GM18517 (cell line): ENCODE results near the gene ARHGEF26.

Source experiments
- ATAC-seq: cut with Tn5 transposase; IDR thresholded peaks from one replicate; pipeline ENCODE4 v1.9.1; 2021; ENCODE audit warnings: mild to moderate bottlenecking, moderate library complexity; ENCODE audit not compliant: unreplicated experiment

Gene ARHGEF26

DNA sequence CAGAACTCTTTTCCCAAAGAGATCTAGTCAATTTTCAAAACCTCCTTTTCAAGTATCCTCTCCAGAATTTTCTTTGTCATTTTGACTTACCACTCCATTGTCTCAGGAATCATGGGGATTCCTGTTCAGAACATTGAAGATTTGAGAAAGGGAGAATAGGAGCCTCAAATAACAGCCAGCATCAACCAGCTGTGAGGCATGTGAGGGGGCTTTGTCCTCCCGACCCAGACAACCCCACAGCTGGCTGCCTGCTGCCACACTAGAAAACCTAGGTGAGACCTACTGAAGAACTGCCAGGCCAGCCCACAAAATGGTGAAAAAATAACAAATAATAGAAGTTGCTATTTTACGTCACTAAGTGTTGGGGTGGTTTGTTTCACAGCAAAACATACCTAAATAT is 5.9 kb upstream of the ARHGEF26 start:
- ATAC-seq = no peak

DNA sequence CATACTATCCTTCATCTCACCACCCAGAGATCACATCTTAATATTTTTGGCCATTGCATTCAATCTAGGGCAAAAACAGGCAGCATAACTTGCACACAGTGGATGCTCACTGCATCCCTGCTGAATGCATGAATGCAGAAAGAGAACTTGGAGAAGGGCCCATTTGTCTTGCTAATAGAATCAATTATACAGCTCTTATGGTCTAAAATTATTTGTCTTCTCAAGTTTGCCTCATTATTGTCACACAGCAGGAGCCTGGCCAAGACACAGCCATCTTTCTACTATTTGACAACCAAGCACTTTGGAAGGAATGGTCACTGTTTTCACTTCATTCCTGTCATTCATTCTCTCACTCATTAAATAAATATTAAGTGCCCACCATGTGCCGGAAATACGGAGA is 1.2 kb upstream of the ARHGEF26 start:
- ATAC-seq = no peak

DNA sequence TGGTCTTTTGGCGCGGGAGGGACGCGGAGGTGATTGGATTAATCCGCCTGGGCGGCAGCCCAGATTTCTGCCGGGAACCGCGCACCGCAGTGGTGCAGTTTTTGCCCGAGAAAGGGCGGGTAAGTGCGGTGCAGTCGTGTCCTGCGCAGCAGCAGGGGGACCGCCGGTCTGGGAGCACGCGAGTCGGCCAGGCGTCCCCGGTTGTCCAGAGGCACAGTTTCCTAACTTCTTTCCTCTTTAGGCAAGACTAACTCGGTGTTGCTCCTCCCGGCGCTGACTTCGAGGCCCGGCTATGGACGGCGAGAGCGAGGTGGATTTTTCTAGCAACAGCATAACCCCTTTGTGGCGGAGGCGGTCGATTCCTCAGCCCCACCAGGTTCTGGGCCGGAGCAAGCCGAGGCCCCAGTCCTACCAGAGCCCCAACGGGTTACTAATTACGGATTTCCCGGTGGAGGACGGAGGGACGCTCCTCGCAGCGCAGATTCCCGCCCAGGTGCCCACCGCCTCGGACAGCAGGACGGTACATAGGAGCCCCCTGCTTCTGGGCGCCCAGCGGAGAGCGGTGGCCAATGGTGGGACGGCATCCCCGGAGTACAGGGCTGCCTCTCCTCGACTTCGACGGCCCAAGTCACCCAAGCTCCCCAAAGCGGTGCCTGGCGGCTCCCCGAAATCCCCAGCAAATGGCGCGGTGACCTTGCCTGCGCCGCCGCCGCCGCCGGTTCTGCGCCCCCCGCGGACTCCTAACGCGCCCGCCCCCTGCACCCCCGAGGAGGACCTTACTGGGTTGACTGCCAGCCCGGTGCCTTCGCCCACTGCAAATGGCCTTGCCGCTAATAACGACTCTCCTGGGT is 736 bp downstream of the ARHGEF26 start:
- ATAC-seq = peak; percentile 34

DNA sequence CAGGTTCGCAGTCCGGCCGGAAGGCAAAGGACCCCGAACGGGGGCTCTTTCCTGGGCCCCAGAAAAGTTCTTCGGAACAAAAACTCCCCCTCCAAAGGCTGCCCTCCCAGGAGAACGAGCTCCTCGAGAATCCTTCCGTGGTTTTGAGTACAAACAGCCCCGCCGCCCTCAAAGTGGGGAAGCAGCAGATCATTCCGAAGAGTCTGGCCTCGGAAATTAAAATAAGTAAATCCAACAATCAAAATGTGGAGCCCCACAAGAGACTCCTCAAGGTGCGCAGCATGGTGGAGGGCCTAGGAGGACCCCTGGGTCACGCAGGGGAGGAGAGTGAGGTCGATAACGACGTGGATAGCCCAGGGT is 1.3 kb downstream of the ARHGEF26 start:
- ATAC-seq = no peak

DNA sequence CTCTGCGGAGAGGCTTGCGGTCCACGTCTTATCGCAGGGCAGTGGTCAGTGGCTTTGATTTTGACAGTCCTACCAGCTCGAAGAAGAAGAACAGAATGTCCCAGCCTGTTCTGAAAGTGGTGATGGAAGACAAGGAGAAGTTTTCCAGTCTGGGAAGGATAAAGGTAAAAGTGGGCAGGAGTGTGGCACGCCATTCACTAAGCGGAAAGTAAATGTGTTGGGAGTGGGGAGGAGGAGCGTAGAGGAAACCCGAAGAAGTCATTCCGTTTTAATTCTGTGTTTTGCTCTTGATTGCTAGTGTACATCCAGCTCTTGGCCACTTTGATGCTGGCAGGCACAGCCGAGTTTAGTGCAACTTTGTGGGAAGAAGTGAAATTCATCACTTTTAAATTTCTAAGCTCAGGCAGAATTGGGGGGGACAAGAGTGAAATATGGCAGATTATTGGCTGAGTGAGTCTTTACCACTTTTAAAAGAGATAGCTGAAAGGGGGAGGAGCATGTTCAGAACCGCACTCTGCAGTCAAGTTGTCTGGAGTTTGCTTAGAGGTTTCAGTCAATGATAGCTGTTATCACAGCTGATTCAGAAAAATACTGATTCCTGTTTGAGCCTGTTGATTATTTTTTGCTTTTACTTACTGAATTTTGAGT is 1.8 kb downstream of the ARHGEF26 start:
- ATAC-seq = no peak

DNA sequence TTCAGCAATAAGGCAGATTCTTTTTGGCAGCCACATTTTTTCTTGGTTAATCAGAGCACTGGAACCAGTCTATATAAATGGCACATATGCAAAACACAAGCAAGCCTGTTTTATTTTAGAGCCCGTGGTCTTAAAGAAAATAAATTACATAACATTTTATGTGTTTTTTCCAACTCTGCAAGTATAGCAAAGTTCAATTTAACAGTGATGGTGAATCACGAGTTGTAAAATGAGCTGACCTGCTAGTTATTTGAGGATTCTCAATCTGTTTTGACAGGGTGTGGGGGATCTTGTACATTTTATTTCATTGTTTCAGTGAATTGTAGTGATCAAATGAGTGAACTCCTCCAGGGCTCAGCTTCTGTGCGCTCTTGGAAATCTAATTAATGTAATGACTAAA is 2.7 kb downstream of the ARHGEF26 start:
- no peak for ATAC-seq

DNA sequence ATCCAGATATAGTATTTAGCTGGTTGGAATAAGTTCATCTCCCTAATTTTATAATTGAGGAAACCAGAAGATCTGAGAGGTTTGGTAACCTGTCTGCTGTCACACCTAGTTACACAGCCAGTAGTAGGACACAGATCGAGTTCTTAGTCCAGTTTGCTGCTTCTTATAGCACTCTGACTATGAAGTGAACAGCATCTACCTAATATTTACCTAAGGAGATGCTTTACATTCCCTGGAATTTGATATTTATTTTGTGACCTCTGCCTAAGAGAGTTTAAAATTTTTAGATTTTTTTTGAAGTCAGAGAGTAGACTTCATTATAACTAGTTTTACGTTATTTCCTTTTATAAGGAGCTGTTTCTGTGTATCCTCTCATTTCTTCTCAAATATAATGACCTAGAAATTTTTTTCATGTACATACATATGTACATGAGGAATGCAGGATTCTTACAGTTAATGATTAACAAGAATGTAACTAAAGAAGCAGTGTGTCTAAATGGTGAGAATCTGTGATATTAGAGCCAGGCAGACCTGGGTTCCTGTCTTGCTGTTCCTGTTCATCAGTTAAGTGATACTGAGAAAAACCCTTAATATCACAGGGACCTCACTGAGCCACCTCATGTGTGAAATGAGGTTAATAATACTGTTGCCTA is 4.3 kb downstream of the ARHGEF26 start:
- ATAC-seq = no peak

DNA sequence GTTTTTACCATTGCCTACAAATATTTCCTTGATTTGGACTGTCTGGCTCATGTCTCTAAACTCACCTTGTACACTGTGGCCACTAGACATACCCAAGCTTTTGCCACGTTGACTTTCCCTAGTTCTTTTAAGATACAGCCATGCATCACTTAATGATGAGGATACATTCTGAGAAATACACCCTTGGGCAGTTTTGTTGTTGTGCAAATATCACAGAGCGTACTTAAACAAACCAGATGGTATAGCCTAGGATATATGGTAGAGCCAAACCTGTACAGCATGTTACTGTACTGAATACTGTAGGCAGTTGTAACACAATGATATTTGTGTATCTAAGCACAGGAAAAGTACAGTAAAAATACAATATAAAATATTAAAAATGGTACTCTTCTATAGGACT is 5.5 kb downstream of the ARHGEF26 start:
- no peak for ATAC-seq

DNA sequence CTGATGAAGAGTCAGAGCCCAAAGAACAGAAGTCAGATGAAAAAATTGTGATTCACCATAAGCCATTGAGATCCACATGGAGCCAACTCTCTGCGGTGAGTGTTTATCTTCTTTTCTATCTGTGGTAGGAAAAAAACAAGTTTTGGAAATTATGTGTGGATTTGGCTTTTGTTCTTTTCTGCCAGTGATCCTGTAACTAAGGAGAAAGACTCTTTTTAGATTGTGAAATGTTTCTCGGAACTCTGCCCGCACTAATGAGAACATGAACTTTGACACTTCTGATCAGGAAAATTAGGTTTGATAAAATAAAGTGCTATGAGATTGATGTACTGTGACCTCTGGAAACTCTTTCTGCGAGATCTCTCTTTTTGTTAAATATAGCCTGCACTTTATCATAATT is 8.4 kb downstream of the ARHGEF26 start:
- ATAC-seq = no peak

DNA sequence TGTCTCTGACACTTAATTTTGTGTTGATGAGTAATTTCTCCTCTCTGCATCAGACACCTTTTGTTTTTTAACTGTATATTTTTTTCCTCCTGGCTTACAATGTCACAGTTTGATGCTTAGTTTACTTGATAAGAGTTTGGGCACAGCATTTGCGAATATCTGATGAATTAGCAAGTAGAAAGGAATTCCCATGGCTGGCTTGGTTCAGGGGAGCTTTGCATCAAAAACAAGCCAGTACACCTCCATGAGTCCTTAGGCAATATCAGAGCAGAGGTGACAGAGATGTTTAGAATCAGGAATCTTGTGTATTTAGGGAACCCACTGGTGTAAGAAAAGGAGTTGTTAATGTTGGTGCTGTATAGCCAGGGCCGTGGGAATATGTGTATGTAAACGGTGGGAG is 9.3 kb downstream of the ARHGEF26 start:
- ATAC-seq = no peak

DNA sequence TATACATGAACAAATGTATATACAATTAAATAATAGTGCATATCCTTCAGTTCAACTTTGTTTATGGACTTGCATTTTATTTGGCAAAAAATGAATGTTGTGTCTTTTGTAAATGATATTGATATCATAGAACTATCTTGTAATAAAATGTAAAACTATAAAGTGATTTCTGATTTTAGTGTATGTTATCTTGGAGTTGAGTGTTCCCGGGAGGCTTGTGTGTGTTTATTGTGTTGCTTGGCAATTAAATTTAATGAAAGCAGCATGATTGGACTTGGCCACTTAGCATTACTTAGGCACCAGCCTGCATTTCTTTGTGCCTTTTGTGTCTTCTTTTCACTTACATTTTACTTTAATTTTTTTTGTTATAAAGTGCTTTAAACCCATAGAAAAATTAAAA is 10.6 kb downstream of the ARHGEF26 start:
- ATAC-seq = no peak

DNA sequence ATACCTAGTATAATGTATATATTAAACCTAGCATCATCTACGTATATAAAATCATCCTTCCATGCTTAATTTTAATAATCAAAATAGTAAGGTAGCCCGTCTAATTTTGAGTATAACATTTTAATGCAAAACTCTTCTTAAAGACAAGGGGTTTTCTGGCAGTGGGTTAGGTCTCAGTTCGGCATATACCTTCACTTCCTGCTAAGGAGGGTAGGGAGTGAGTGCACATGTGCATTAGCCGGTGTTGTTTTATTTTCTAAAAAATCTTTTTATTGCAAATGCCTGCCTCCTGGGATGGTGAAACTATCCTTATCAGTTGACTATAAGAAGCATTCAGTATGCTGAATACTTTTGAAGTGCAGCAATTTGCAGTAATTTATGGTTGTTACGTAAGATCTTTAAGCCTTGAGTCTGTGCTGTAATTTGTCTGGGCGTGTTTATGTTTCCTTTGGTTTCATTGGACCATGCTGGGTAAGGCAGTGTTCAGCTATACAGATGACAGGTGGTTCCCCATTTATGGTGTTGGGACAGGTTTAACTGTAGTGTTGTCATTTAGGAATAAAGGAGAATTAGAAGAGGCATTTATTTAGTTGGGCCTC is 11.7 kb downstream of the ARHGEF26 start:
- no peak for ATAC-seq

DNA sequence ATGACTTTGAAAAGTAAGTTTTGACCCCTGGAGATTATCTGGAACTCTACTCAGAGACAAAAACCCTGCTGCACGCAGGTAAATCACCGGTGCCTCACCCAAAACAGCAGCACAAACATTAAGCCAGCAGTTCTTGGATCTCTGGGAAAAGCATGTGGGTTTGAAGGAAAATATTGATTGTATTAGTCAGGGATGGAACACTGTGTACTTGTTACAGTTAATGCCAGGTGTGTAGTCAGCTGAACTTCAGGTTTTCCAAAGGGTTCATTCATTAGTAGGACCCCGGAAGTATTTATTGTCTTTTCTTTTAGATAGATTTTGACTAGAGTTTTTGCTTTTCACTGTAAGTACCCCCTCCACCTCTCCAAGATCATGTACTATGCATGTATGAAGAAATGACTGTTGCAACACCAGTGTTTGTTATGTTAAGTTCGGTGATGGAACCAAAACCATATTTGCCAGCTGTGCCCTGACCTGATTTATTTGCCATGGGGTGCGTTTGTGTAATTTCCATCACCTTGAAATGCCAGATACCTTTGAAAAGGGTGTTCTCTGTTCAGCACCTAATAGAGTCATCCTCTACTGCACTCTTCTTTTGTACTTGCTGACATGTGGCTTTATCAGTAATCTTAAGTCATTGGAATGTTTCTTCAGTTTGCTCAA is 14.5 kb downstream of the ARHGEF26 start:
- ATAC-seq = no peak

DNA sequence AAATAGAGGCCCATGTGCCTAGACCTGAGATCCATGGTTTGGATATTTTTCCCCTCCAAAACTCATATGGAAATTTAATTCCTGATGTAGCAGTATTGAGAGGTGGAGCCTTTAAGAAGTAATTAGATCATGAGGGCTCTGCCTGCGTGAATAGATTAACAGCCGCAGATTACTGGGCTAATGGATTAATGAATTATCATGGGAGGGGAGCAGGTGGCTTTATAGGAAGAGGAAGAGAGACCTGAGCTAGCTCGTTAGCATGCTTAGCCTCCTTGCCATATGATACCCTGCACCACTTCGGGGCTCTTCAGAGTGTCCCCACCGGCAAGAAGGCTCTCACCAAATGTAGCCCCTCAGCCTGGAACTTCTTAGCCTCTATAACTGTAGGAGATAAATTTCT is 15.8 kb downstream of the ARHGEF26 start:
- no peak for ATAC-seq

DNA sequence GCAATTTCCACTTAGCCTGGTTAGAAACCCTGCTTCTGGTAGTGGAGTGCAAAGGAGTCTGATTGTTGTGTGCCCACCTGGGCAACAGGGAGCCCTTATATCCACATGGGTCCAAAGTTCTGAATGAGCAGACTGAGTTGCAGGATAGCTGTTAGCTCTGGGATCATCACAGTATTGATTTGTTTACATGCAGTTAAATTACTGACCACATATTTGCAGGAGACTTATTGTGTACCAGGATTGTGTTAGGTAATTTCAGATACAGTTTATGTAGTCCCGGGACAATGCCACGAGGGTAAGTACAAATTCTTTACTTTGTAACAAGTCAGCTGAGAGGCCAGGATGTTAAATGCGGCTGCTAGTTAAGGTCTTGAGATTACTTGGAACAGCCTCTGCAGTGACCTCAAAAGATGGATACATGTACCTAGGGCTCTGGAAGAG is 18.8 kb downstream of the ARHGEF26 start:
- no peak for ATAC-seq

DNA sequence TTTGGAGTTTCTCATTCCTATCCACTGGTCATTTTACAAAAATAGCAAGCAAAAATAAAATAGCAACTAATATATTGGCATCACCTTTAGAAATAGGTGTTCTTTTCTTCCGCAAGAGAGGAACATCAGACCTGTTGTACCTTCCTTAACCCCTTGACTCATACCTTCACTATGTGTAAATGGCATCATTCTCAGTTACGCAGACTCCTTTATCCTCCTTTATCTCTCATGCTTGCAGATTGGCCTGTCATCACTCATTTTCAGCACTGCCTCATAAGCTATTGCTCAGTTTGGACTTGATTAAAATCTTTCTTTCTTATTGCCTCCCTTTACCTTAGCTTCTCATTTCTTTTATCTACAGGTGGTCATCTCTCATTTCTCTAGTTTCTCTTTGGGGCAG is 21.4 kb downstream of the ARHGEF26 start:
- no peak for ATAC-seq

DNA sequence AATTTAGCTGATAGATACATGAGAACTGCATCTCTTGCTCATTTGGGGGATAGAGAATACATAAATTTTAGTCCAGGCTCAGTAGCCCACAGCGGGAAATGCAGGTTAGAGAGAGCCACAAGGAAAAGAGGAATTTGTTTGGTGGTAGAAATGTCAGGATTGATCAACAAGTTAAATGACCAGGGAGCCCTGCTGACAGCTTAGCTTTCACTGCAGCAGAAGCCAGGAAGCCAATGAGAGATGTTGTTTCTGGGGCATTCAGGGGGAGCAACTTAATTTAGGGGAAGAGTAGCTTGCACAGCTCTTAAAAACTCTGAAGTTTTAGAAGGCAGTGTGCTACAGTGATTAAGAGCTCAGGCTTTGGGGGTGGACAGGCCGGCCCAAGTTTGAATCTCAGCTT is 22.7 kb downstream of the ARHGEF26 start:
- ATAC-seq = no peak

DNA sequence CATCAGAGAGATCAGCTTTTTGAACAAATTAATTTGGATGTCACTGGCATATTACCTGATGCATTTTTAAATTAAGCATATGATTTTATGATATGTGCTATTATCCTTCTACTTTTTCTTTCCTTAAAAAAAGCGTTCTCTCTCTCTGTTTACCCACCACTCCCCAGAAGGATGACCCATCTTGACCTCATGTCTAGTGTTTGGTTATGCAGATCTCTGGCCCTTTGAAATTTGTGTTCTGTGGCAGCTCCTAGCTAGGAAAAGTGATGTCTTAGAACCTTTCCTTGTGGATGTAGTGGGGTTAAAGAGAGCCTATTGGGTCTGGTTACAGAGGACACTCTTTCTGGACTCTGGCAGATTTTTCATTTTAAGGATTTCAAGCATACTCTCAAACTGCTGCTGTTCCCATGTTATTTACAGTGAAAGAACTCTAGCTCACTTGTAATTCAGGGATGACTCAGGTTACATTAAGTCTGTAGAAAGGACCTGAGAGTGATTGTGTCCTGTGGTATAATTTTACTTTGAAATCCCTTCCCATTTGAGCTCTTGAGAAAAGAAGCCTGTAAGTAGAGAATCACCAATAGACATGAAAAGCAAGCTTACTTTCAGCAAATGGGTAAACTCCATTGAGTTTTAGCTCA is 23.8 kb downstream of the ARHGEF26 start:
- no peak for ATAC-seq

DNA sequence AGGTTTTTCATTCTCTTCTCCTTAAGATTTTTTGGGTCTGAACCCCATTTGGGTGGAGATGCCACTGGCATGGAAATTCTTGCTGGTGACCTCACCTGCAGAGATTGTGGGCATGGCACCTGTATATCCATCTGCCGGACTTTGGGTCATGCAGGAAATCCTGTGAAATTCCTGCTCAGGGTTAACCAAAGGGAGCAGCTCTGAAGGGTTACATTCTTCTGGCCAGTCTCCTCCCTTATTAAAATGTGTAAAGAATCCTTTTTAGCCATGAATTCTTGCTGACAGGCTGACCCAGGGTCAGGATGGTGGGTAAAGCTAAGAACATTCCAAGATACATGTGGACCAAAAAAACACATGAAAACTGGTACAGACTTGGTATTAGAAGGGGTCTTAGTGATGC is 27.4 kb downstream of the ARHGEF26 start:
- ATAC-seq = no peak

DNA sequence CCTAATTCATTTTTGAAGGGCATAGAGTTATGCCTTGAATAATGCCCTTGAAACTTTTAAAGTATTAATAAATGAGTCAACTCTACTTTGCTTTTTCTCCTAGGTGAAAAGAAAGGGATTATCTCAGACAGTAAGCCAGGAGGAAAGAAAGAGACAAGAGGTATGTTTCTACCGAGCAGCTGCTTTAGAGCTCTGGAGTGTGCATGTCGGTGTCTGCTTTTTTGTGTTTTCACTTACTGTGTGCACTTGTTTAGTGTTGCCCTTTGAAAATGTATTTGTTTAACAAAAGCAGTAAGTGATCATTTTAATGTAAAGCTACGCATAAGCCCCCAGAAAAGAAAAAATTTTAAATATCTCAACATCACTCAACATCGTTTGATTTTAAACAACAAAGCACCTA is 28.1 kb downstream of the ARHGEF26 start:
- ATAC-seq = no peak

DNA sequence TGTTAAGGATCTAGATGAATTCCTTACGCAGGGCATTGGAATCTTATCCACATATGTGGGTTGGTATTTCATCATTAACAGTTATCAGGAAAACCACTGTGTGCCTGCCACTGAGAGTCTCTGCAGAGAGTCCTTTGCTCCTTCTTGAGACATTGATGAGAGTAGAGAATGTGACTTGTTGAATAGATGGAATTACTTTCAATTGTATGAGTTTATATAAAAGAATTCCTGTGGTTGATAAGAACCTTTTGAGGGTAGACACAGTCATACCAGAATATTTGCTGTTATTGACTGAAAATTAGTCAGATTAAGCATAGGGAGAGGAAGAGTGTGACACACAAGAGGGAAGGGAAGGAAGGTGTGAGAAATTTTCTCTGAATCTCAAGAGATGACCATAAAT is 30.8 kb downstream of the ARHGEF26 start:
- no peak for ATAC-seq
